ENCODE measurements around the gene PRKAA2. TPM values are rescaled to one million over a fixed set of nuclear protein-coding genes. Genes with fewer than 3 reads are reported as not detected.

PRKAA2 gene
- total and polyA plus RNA-seq, 2 experiments from 2014 or later: 0.49 to 0.65 TPM

DNA sequence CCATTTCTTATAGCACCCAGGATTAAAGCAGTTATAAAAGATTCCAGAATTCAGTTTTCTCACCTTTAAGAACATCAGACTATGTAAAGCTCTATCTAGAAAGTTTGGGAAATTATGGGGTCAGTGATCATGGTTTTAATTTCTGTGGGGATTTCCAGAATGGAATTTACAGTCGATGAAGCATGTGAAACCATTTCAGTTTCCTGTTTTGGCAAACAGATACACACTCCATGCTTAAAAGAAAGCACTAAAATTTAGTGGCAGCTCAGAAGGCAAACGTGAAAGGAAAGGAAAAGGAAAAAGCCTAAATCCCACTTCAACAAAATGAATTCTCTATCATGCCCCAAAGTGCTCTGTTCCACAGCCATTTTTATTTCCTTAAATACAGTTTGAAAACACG is 113.7 kb downstream of the PRKAA2 start:
- Histone ChIP-seq H3K27ac (no peak overlapping the region), H4K20me1 (ENCODE audit: insufficient read depth) (no peaks in the 10 kb centered on the region), H3K9me2 (ENCODE audit: insufficient read depth) (no peaks in the 10 kb centered on the region), H3K79me2 (ENCODE audit: insufficient read depth) (no peaks in the 10 kb centered on the region), H2AFZ (no peak overlapping the region), H3K4me1 (ENCODE audit: insufficient read depth) (no peaks in the 10 kb centered on the region), H3K4me3 (no peak overlapping the region), H3K9me3 (ENCODE audit: low read depth) (no peaks in the 10 kb centered on the region), H3K4me2 (ENCODE audit: unreplicated experiment) (no peak overlapping the region), H3K36me3 (ENCODE audit: low read depth) (no peaks in the 10 kb centered on the region), H3K27me3 (replicated peaks; ENCODE audit: insufficient read depth) (peaks cover 16% of the 10 kb centered on the region; the same call in 1 of the 2 replicates), H3K9ac (no peak overlapping the region), H3F3A (ENCODE audit: insufficient read depth) (no peaks in the 10 kb centered on the region)
- 11 to 15% methylated on average over 3 of the region's 3 CpGs for WGBS, 2 experiments (ENCODE audit: low coverage in 1 of 2, low lambda C conversion rate in 2 of 2, missing lambda C conversion rate in 2 of 2)
- in situ Hi-C loops (cut with MboI): no loop called here
- DNase-seq: no peak
- TF ChIP-seq EZH2phosphoT487 (IDR thresholded peaks at IDR 0.05; ENCODE audit: insufficient read depth, low read depth) (no peak), EZH2 (IDR thresholded peaks at IDR 0.05; ENCODE audit: insufficient read depth, poor library complexity, severe bottlenecking) (no peak)

Small RNA genes within 50 kb of the gene (small RNA-seq; reads per million reads assigned to genes)
- not detected for gene AC099789.1 (ENCODE audit: low read depth, low replicate concordance)

Other genes with a start within 250 kb of the PRKAA2 start
- gene PLPP3, start 65.8 kb upstream of the PRKAA2 start, total RNA-seq (2014; rRNA removed; shearing (Covaris generic)): 156 and 159 TPM in 2 replicates
- gene PLPP3, start 65.8 kb upstream of the PRKAA2 start, polyA plus RNA-seq (2016; fragmentation: Nextera tagmentation; extraction: Ambion mirVana): 79.5 and 80.1 TPM in 2 replicates
- not detected in 2 replicates for gene FYB2, start 174.1 kb downstream of the PRKAA2 start, total RNA-seq (2014; rRNA removed; shearing (Covaris generic))
- gene FYB2, start 174.1 kb downstream of the PRKAA2 start, polyA plus RNA-seq (2016; fragmentation: Nextera tagmentation; extraction: Ambion mirVana): not detected in 2 replicates
- gene C8A, start 209.5 kb downstream of the PRKAA2 start, total RNA-seq (2014; rRNA removed; shearing (Covaris generic)): not detected in 2 replicates
- gene C8A, start 209.5 kb downstream of the PRKAA2 start, polyA plus RNA-seq (2016; fragmentation: Nextera tagmentation; extraction: Ambion mirVana): not detected in 2 replicates